Measurements from ENCODE around the gene RIOK2.

Gene RIOK2

DNA sequence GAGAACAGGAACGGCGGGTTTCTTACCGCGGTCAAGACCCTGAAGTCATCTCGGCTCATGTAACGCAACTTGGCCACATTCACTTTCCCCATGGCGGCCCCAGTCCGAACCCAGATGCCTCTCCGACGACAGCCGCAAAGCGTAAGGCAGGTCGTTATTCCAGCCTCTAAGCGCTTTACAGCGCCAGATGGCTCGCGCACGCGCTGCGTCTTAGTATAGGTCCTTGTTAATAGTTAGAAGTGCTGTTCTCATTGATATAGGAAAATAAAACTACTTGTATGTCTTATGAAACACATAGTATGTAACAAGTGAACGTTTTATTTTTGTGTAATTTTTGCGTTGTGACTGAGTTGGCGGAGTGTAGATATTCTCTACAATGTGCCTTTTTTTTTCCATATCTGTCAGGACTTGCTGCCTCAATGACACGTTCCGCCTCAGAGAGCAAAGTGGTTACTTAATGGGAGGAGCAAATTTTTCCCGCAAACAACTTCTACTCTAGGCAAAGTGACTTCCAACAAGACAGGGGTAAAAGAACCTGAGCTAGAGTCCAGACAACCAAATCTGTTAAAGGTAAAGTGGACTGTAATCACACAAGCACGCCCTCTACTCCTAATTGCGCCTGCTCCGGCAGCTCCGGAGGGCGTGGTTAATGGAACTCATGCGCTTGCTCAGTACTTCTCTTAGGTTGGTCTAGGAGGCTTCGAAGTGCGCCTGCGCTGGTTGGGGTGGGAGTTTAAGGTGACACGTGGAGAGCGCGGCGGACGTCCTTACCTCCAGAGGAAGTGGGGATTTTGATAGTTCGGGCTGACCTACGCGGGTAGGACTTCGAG lies at the start of gene RIOK2:
Gene RIOK2 (minus strand): TSS at position 148 of the 830 bp plus-strand sequence. CDS start 56 bp downstream, at position 92.
- H3K27me3 ChIP-seq (ENCODE audit: insufficient read depth, low read length): no peaks in the 10 kb centered on the region
- H3K4me1 ChIP-seq (ENCODE audit: insufficient read depth, low read length, severe bottlenecking): peaks cover 21% of the 10 kb centered on the region
- H4K20me1 ChIP-seq (ENCODE audit: insufficient read depth, low read length): no peaks in the 10 kb centered on the region
- peaks cover 22% of the 10 kb centered on the region for H3K36me3 ChIP-seq (ENCODE audit: insufficient read depth, low read length)
- no peak for TF ChIP-seq EZH2 (IDR thresholded peaks at IDR 0.05; ENCODE audit: borderline replicate concordance, low read length)
- TF ChIP-seq, protein P1, sequence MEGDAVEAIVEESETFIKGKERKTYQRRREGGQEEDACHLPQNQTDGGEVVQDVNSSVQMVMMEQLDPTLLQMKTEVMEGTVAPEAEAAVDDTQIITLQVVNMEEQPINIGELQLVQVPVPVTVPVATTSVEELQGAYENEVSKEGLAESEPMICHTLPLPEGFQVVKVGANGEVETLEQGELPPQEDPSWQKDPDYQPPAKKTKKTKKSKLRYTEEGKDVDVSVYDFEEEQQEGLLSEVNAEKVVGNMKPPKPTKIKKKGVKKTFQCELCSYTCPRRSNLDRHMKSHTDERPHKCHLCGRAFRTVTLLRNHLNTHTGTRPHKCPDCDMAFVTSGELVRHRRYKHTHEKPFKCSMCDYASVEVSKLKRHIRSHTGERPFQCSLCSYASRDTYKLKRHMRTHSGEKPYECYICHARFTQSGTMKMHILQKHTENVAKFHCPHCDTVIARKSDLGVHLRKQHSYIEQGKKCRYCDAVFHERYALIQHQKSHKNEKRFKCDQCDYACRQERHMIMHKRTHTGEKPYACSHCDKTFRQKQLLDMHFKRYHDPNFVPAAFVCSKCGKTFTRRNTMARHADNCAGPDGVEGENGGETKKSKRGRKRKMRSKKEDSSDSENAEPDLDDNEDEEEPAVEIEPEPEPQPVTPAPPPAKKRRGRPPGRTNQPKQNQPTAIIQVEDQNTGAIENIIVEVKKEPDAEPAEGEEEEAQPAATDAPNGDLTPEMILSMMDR (IDR thresholded peaks at IDR 0.05; ENCODE audit: low read length): no peak
- peak within 1 kb of the TSS; percentile 92 for H3K4me3 ChIP-seq (ENCODE audit: low read depth, low read length, poor library complexity, severe bottlenecking)
- peak within 1 kb of the TSS; percentile 71 for H2AFZ ChIP-seq (ENCODE audit: low read length)
- H3K9ac ChIP-seq (ENCODE audit: low read length): peak within 1 kb of the TSS; percentile 94
- no peaks in the 10 kb centered on the region for H3K9me2 ChIP-seq (ENCODE audit: low read depth, low read length)
- peak within 1 kb of the TSS; percentile 75 for H3K4me2 ChIP-seq (ENCODE audit: low read length)
- no peaks in the 10 kb centered on the region for H3K9me3 ChIP-seq (ENCODE audit: low read length)
- H3K27ac ChIP-seq (ENCODE audit: low read depth, low read length, poor library complexity, severe bottlenecking): peak within 1 kb of the TSS; percentile 87
- peaks cover 24% of the 10 kb centered on the region for H3K79me2 ChIP-seq (ENCODE audit: insufficient read depth, low read length)
- H3F3A ChIP-seq (ENCODE audit: insufficient read depth, low read length): no peaks in the 10 kb centered on the region

GRCh38 chr5:97231025-97231636 lies 48.1 kb upstream of the RIOK2 start:
- Histone ChIP-seq H3K4me1 (ENCODE audit: insufficient read depth, low read length, severe bottlenecking) (no peaks in the 10 kb centered on the region), H3K9me3 (ENCODE audit: low read length) (no peaks in the 10 kb centered on the region), H3K36me3 (ENCODE audit: insufficient read depth, low read length) (no peaks in the 10 kb centered on the region), H3K9me2 (ENCODE audit: low read depth, low read length) (no peaks in the 10 kb centered on the region), H3F3A (ENCODE audit: insufficient read depth, low read length) (no peaks in the 10 kb centered on the region), H4K20me1 (ENCODE audit: insufficient read depth, low read length) (no peaks in the 10 kb centered on the region), H3K4me2 (ENCODE audit: low read length) (no peak overlapping the region), H3K27ac (ENCODE audit: low read depth, low read length, poor library complexity, severe bottlenecking) (no peak overlapping the region), H3K4me3 (ENCODE audit: low read depth, low read length, poor library complexity, severe bottlenecking) (no peak overlapping the region), H2AFZ (ENCODE audit: low read length) (no peak overlapping the region), H3K9ac (ENCODE audit: low read length) (no peak overlapping the region), H3K27me3 (ENCODE audit: insufficient read depth, low read length) (no peaks in the 10 kb centered on the region), H3K79me2 (ENCODE audit: insufficient read depth, low read length) (no peaks in the 10 kb centered on the region)
- TF ChIP-seq, protein P1 (IDR thresholded peaks at IDR 0.05; ENCODE audit: low read length): peak; percentile 89
- no peak for TF ChIP-seq EZH2 (IDR thresholded peaks at IDR 0.05; ENCODE audit: borderline replicate concordance, low read length)

- Histone ChIP-seq H3K4me1 (ENCODE audit: insufficient read depth, low read length, severe bottlenecking) (no peaks in the 10 kb centered on the region), H3K27ac (ENCODE audit: low read depth, low read length, poor library complexity, severe bottlenecking) (no peak overlapping the region), H3K79me2 (ENCODE audit: insufficient read depth, low read length) (no peaks in the 10 kb centered on the region), H3K4me3 (ENCODE audit: low read depth, low read length, poor library complexity, severe bottlenecking) (no peak overlapping the region), H3K27me3 (ENCODE audit: insufficient read depth, low read length) (no peaks in the 10 kb centered on the region), H3K4me2 (ENCODE audit: low read length) (no peak overlapping the region), H3K9me2 (ENCODE audit: low read depth, low read length) (no peaks in the 10 kb centered on the region), H3K36me3 (ENCODE audit: insufficient read depth, low read length) (no peaks in the 10 kb centered on the region), H2AFZ (ENCODE audit: low read length) (no peak overlapping the region), H4K20me1 (ENCODE audit: insufficient read depth, low read length) (no peaks in the 10 kb centered on the region), H3K9me3 (ENCODE audit: low read length) (no peaks in the 10 kb centered on the region), H3F3A (ENCODE audit: insufficient read depth, low read length) (no peaks in the 10 kb centered on the region), H3K9ac (ENCODE audit: low read length) (no peak overlapping the region)
- TF ChIP-seq EZH2 (IDR thresholded peaks at IDR 0.05; ENCODE audit: borderline replicate concordance, low read length): no peak
- TF ChIP-seq, protein P1 (IDR thresholded peaks at IDR 0.05; ENCODE audit: low read length): no peak
Measured at GRCh38 chr5:97229688-97230285, 46.7 kb upstream of the RIOK2 start.

Data from OCI-LY1 (cell line).